RWPE1 (cell line): ENCODE results near the gene FOXP1.

Source experiments
- CTCF ChIA-PET: fragments of 350-600 bp; sonication (Branson Sonifier 250); formaldehyde crosslinking; extraction: SDS; loops from one replicate; lab custom pipeline; 2021; lab: Yijun Ruan, JAX
- POLR2A ChIA-PET: fragments of 400-600 bp; formaldehyde crosslinking; extraction: SDS; loops from one replicate; lab custom pipeline; 2020; ENCODE audit warnings: antibody characterized with exemption; ENCODE audit not compliant: low non-redundant PET; lab: Yijun Ruan, JAX
- DNase-seq: peaks from one replicate; pipeline ENCODE4 v3.0.0; 2012; ENCODE audit warnings: low spot score
- H3K27ac ChIP-seq: fragments of 450-650 bp; 2 replicates; pipeline ENCODE4 v1.5.1; 2017
- CTCF ChIP-seq: fragments of 450-650 bp; conservative IDR thresholded peaks from 2 replicates; pipeline ENCODE4 v1.5.1; 2017; ENCODE audit warnings: low read depth, mild to moderate bottlenecking

Gene FOXP1

GRCh38 chr3:71490692-71491091 lies 92.8 kb downstream of the FOXP1 start:
- ChIA-PET POLR2A (no interaction called here), CTCF (no interaction called here)
- DNase-seq, result no peak
- no peak overlapping the region for H3K27ac ChIP-seq
- no peak for TF ChIP-seq CTCF

GRCh38 chr3:71489315-71489761 lies 94.2 kb downstream of the FOXP1 start:
- H3K27ac ChIP-seq, result no peak overlapping the region
- TF ChIP-seq CTCF, result no peak
- DNase-seq, result no peak
- POLR2A ChIA-PET, result no interaction called here
- CTCF ChIA-PET, result no interaction called here

- ChIA-PET CTCF (no interaction called here), POLR2A (no interaction called here)
- DNase-seq, result no peak
- no peak for TF ChIP-seq CTCF
- no peak overlapping the region for H3K27ac ChIP-seq
These were observed 94.6 kb downstream of the FOXP1 start for GRCh38 chr3:71488882-71489281.

GRCh38 chr3:71488391-71488809 lies 95.1 kb downstream of the FOXP1 start:
- H3K27ac ChIP-seq, result no peak overlapping the region
- no peak for TF ChIP-seq CTCF
- POLR2A ChIA-PET, result no interaction called here
- no peak for DNase-seq
- CTCF ChIA-PET, result no interaction called here

GRCh38 chr3:71487418-71487817 lies 96.1 kb downstream of the FOXP1 start:
- no peak for TF ChIP-seq CTCF
- POLR2A ChIA-PET, result no interaction called here
- H3K27ac ChIP-seq, result no peak overlapping the region
- CTCF ChIA-PET, result no interaction called here
- no peak for DNase-seq

GRCh38 chr3:71486831-71487230 lies 96.7 kb downstream of the FOXP1 start:
- DNase-seq, result no peak
- CTCF ChIA-PET, result no interaction called here
- TF ChIP-seq CTCF, result no peak

GRCh38 chr3:71485896-71486295 lies 97.6 kb downstream of the FOXP1 start:
- TF ChIP-seq CTCF, result no peak
- ChIA-PET POLR2A (no interaction called here), CTCF (no interaction called here)
- DNase-seq, result no peak
- no peak overlapping the region for H3K27ac ChIP-seq

More at GRCh38 chr3:71486831-71487230, 96.7 kb downstream of the FOXP1 start:
- H3K27ac ChIP-seq, result no peak overlapping the region
- POLR2A ChIA-PET, result no interaction called here
